H1 (cell line): Measurements from ENCODE around the gene ADIPOQ. TPM values are rescaled to one million over a fixed set of nuclear protein-coding genes. Genes with fewer than 3 reads are reported as not detected.

ENCODE experiments used
- CEBPB ChIP-seq: IDR thresholded peaks from 2 replicates; pipeline ENCODE4 v1.6.1; 2012; ENCODE audit warnings: low read depth, low read length
- CHD2 ChIP-seq: IDR thresholded peaks from 2 replicates; pipeline ENCODE4 v1.6.1; 2012; ENCODE audit warnings: low read length, improper control_type of control experiment
- PHF8 ChIP-seq: fragments of 200-600 bp; sonication (generic); conservative IDR thresholded peaks from 2 replicates; pipeline ENCODE4 v1.7.1; 2012; ENCODE audit warnings: low read depth, mild to moderate bottlenecking, inconsistent platforms, low read length, moderate library complexity
- POLR2A ChIP-seq, 2 experiments: IDR thresholded peaks; 1 replicate in 1 of 2; 2 replicates in 1 of 2; pipeline ENCODE4 v1.6.1; 2011; ENCODE audit warnings: low read depth in 2 of 2, low read length in 2 of 2, mild to moderate bottlenecking in 2 of 2; ENCODE audit errors: control extremely low read depth in 1 of 2
- RBBP5 ChIP-seq: IDR thresholded peaks from 2 replicates; pipeline ENCODE4 v1.7.1; 2012; ENCODE audit warnings: low read depth, mild to moderate bottlenecking, inconsistent platforms, low read length, moderate library complexity, borderline replicate concordance
- RNF2 ChIP-seq: fragments of 200-900, 300-1000 bp; sonication (generic); IDR thresholded peaks from 2 replicates; pipeline ENCODE4 v1.7.1; 2016; ENCODE audit warnings: borderline replicate concordance, low read depth, mild to moderate bottlenecking, antibody characterized with exemption, low read length; ENCODE audit not compliant: poor library complexity, severe bottlenecking; ENCODE audit errors: missing control alignments
- polyA plus RNA-seq, 7 experiments: library from polyadenylated mRNA; depleted of rRNA in 3 of 7; stranded (reverse) in 5 of 7; unstranded in 2 of 7; fragments of >200 nt in 5 of 7; fragments of 200-250 nt in 2 of 7; gene quantifications; 1 replicate in 5 of 7; 2 replicates in 1 of 7; 4 replicates in 1 of 7; pipeline versions ENCODE4 v1.2.1 to v1.2.3, GENCODE V29; 2011 to 2013; ENCODE audit warnings: missing spikeins in 2 of 7, mixed read lengths in 2 of 7
- total RNA-seq: library from RNA; stranded (reverse); fragmentation: NEBNext Ultra II Directional; extraction: Animal tissue kit (Norgen Biotek cat#: 25700); gene quantifications from 2 replicates; pipeline ENCODE4 v1.2.1, GENCODE V29; 2021

The ADIPOQ gene
- total and polyA plus RNA-seq, 2 of the 8 experiments (the other 6 are each of a cell fraction or from before 2014, with no cell fraction given), result not detected

DNA sequence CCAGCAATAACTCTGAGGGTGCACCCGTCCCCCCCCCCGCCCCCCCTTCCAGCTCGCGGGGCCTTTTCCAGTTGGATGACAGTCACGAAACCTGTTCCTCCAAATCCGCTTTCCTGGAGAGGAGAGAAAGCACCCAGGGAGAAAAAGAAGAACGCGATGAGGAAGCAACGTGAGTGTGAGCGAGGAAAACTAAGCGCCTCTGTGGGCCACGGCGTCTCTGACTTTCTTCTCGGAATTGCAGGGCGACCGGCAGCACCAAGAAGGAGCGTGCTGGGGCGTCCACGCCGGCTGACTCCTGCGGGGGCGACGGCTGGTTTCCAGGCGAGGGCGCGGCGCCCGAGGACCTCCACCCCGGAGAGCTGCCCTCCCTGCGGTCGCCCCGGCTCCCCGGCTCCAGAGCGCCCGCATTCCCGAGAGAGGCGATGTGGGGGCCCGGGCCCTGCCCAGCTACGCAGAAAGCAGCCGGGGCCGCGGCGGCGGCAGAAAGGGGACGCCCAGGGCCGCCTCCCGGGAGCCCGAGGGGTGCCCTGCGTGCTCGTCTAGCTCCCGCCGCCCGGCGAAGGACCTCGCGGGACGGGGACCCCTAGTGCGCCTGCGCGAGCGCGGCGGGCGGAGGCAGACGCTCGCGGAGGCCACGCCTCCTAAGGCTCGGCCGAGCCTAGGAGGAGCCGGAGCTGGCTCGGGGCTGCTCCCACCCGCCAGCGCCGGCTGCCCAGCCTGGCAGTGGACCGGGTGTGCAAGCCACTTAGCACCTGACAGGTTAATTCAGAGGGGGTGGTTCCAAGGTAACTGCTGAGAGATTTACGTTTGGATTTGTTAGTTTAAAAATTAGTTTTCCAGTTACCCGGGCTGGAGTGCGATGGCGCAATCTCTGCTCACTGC lies 15.3 kb upstream of the ADIPOQ start (continued):
- peak; percentile 95 for TF ChIP-seq CEBPB
- peak; percentile 63 for TF ChIP-seq PHF8
- no peak for TF ChIP-seq CHD2
- TF ChIP-seq POLR2A (IDR thresholded peaks at IDR 0.05; ENCODE audit: control extremely low read depth in 1 of 2, low read depth in 2 of 2, low read length in 2 of 2), result peak in 1 of 2 experiments; percentile 27; a peak in 1 of 3 replicates
- peak; percentile 35 for TF ChIP-seq RNF2
- peak; percentile 51; the same call in 1 of the 2 replicates for TF ChIP-seq RBBP5
